Endothelial cell of umbilical vein (primary cell): ENCODE measurements around the gene KIZ. TPM values are rescaled to one million over a fixed set of nuclear protein-coding genes. Genes with fewer than 3 reads are reported as not detected.

ENCODE experiments used
- BruUV-seq: library from RNA; stranded (reverse); fragments of 400-500 nt; replicated peaks from 2 replicates; lab custom pipeline; 2021; lab: Mats Ljungman, UMichigan
- CTCF ChIA-PET: fragments of 300-600, 350-600 bp; sonication (Branson Sonifier 250); formaldehyde crosslinking; loops from one replicate; lab custom pipeline; 2021; ENCODE audit warnings: antibody characterized with exemption, inconsistent platforms; lab: Charles Lee
- POLR2A ChIA-PET: fragments of 300-600, 350-600 bp; sonication (Branson Sonifier 250); formaldehyde crosslinking; loops from one replicate; lab custom pipeline; 2021; ENCODE audit warnings: antibody characterized with exemption, inconsistent platforms; lab: Charles Lee
- DNase-seq: peaks from one replicate; pipeline ENCODE4 v3.0.0-alpha.2; 2011; ENCODE audit warnings: low read depth, low spot score
- FAIRE-seq: peaks from 2 replicates; lab custom pipeline; 2011; peaks lifted over from hg19 to GRCh38; lab: Jason Lieb, UNC
- H2AFZ ChIP-seq: 2 replicates; pipeline ENCODE4 v1.6.0; 2012; ENCODE audit warnings: low read depth, low read length, control low read depth, inconsistent platforms
- H3K27ac ChIP-seq: 2 replicates; pipeline ENCODE4 v1.5.1; 2011; ENCODE audit warnings: low read depth, mild to moderate bottlenecking, control low read depth, low read length, moderate library complexity; ENCODE audit not compliant: insufficient read depth
- H3K27me3 ChIP-seq, 2 experiments: 2 replicates each; pipeline versions ENCODE4 v1.6.0 to v1.6.1; 2011; ENCODE audit warnings: low read length in 2 of 2, mixed read lengths in 1 of 2; ENCODE audit not compliant: control insufficient read depth in 2 of 2, insufficient read depth in 2 of 2
- H3K36me3 ChIP-seq, 2 experiments: 2 replicates in 1 of 2; 3 replicates in 1 of 2; pipeline ENCODE4 v1.5.1; 2011; ENCODE audit warnings: low read length in 2 of 2, mild to moderate bottlenecking in 1 of 2, moderate library complexity in 1 of 2; ENCODE audit not compliant: control insufficient read depth in 2 of 2, insufficient read depth in 2 of 2; ENCODE audit errors: extremely low read depth in 1 of 2
- H3K4me1 ChIP-seq: 3 replicates; pipeline ENCODE4 v1.5.1; 2011; ENCODE audit warnings: mild to moderate bottlenecking, low read length; ENCODE audit not compliant: control insufficient read depth, insufficient read depth; ENCODE audit errors: extremely low read depth
- H3K4me2 ChIP-seq: 2 replicates; pipeline ENCODE4 v1.6.1; 2011; ENCODE audit warnings: low read length, control low read depth, mixed read lengths; ENCODE audit not compliant: insufficient read depth
- H3K4me3 ChIP-seq, 3 experiments: fragments of 200-600 bp in 1 of 3; sonication (generic), shearing (Covaris generic) in 1 of 3; replicated peaks in 1 of 3; 2 replicates each; pipeline ENCODE4 v1.5.1; 2011 to 2016; ENCODE audit warnings: control low read depth in 3 of 3, low read length in 3 of 3, mild to moderate bottlenecking in 2 of 3, inconsistent platforms in 1 of 3, low read depth in 1 of 3, moderate library complexity in 1 of 3; ENCODE audit not compliant: insufficient read depth in 1 of 3
- H3K79me2 ChIP-seq: 2 replicates; pipeline ENCODE4 v1.6.0; 2012; ENCODE audit warnings: low read length, inconsistent platforms; ENCODE audit not compliant: control insufficient read depth, insufficient read depth
- H3K9ac ChIP-seq: replicated peaks from 2 replicates; pipeline ENCODE3; 2011; ENCODE audit warnings: low read length, control low read depth; ENCODE audit not compliant: insufficient read depth; ENCODE audit errors: extremely low read depth
- H3K9me1 ChIP-seq: replicated peaks from 3 replicates; pipeline ENCODE4 v1.6.0; 2011; ENCODE audit warnings: mild to moderate bottlenecking, low read length; ENCODE audit not compliant: control insufficient read depth, insufficient read depth; ENCODE audit errors: extremely low read depth
- H3K9me3 ChIP-seq: replicated peaks from 2 replicates; pipeline ENCODE4 v1.5.1; 2012; ENCODE audit warnings: low read length, inconsistent platforms; ENCODE audit not compliant: control insufficient read depth, insufficient read depth
- H4K20me1 ChIP-seq: replicated peaks from 2 replicates; pipeline ENCODE3; 2011; ENCODE audit warnings: mild to moderate bottlenecking, low read length; ENCODE audit not compliant: control insufficient read depth, insufficient read depth; ENCODE audit errors: extremely low read depth
- EZH2 ChIP-seq: IDR thresholded peaks from 2 replicates; pipeline ENCODE4 v1.6.1; 2012; ENCODE audit warnings: borderline replicate concordance, low read depth, mild to moderate bottlenecking, moderate library complexity, low read length, inconsistent platforms; ENCODE audit not compliant: severe bottlenecking
- JUN ChIP-seq: IDR thresholded peaks from 2 replicates; pipeline ENCODE4 v1.6.1; 2011; ENCODE audit warnings: borderline replicate concordance, low read depth; ENCODE audit not compliant: insufficient read length, insufficient read depth
- MYC ChIP-seq: IDR thresholded peaks from one replicate; pipeline ENCODE4 v1.6.1; 2011; ENCODE audit warnings: mild to moderate bottlenecking, low read depth, low read length
- dilution Hi-C: fragments of 300-500 bp; cut with MboI; formaldehyde crosslinking; loops from one replicate; pipeline ENCODE4 v1.15.0; 2019; ENCODE audit warnings: low sequenced_read_pairs; ENCODE audit not compliant: extremely low pct_ligation_motif_present
- intact Hi-C: fragments of 100-400 bp; cut with micrococcal nuclease; formaldehyde crosslinking; loops from one replicate; pipeline ENCODE4 v1.10.0; 2022
- polyA plus RNA-seq, 4 experiments: library from polyadenylated mRNA; depleted of rRNA in 3 of 4; stranded (reverse) in 3 of 4; unstranded in 1 of 4; fragments of >200 nt; gene quantifications; 2 replicates each; pipeline versions ENCODE4 v1.2.1 to v1.2.3, GENCODE V29; 2011 to 2012; ENCODE audit warnings: missing spikeins in 1 of 4
- total RNA-seq: library from RNA; stranded (reverse); gene quantifications from 2 replicates; pipeline ENCODE4 v1.2.3, GENCODE V29; 2021

KIZ gene
- total and polyA plus RNA-seq, 2 donors (not counting 3 experiments of a cell fraction or from before 2014, with no cell fraction given) = 3.9 to 7.3 TPM

DNA sequence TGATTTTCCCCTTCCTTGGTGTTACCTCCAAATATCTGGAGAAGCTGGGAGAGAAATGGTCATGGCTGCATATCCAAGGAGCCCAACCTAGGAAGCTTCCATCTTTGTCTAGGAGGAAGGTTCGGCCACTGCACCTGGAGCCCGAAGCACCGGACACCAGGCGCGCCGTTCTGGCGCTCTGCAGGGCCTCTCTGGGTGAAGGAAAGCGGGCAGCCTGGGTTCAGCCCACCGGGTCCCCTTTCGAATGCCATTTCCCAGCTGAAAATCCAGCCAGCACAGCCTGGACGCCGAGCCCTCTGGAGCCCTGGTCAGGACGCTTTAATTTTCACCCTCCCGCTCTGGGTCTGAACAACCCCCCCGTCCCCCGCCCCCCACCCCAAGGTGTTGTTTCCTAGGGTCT is 21.0 kb upstream of the KIZ start:
- Histone ChIP-seq H3K9me3 (no peaks in the 10 kb centered on the region), H3K4me2 (no peak overlapping the region), H3K27me3 (peaks cover 81 to 94% of the 10 kb centered on the region in 2 experiments), H4K20me1 (no peaks in the 10 kb centered on the region), H2AFZ (no peak overlapping the region), H3K9me1 (no peaks in the 10 kb centered on the region), H3K4me1 (peaks cover 13% of the 10 kb centered on the region), H3K27ac (no peak overlapping the region), H3K9ac (no peak overlapping the region), H3K4me3 (no peak overlapping the region), H3K79me2 (no peaks in the 10 kb centered on the region), H3K36me3 (no peaks in the 10 kb centered on the region)
- intact Hi-C loops = loop anchor here (5.0 kb wide), 1 partner anchor 132 kb away; no protein-coding TSS in a partner anchor
- dilution Hi-C loops = no loop called here
- ChIA-PET POLR2A (no interaction called here), CTCF (no interaction called here)
- FAIRE-seq (no peak), DNase-seq (no peak)
- no TSS peak for BruUV-seq
- peak; percentile 5 for TF ChIP-seq EZH2
- no peak for TF ChIP-seq MYC

DNA sequence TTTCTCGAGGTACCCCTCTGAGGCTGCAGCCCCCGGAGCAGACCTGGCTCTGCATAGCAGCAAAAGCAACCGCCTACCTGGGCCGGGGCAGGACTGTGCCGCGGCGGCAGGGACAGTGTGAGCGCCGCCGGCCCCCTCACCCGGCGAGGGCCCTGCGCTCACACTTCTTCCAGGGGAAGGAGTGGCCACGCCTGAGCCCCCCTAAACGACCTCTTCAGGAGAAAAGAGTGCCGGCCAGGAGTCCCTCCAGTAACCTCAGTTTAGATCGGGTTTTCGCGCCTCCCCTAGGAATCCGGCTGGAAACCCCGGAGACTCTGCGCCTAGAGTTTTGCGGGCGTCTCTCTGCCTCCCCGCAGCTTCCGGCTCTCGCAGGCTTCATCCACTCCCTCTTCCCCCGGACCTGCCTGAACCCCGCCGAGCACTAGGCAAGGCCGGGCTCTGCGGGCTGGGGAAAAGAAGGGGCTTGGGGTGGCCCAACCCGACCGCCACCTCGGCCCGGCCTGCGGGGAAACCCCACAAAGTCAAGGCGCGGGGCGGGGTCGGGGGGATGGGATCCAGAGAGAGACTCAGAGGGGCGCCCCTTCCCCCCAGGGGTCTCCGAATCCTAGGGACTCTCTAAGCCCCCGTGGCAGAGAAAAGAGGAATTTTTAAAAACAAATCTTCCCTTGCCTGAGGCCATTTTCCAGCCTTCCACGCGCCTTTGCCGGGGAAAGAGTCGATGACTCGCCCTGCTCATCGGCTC is 20.3 kb upstream of the KIZ start:
- H3K36me3 ChIP-seq = no peaks in the 10 kb centered on the region
- peaks cover 75 to 87% of the 10 kb centered on the region in 2 experiments for H3K27me3 ChIP-seq
- POLR2A ChIA-PET = no interaction called here
- H3K4me1 ChIP-seq = peaks cover 10% of the 10 kb centered on the region
- no peak overlapping the region for H3K4me2 ChIP-seq
- BruUV-seq = no TSS peak
- no peaks in the 10 kb centered on the region for H4K20me1 ChIP-seq
- no peak for FAIRE-seq
- H3K27ac ChIP-seq = no peak overlapping the region
- H3K79me2 ChIP-seq = no peaks in the 10 kb centered on the region
- H3K9me3 ChIP-seq = no peaks in the 10 kb centered on the region
- intact Hi-C loops = no loop called here
- TF ChIP-seq EZH2 (peak; percentile 91), JUN (no peak)
- dilution Hi-C loops = no loop called here
- no peak overlapping the region for H3K9ac ChIP-seq
- H2AFZ ChIP-seq = no peak overlapping the region
- H3K9me1 ChIP-seq = no peaks in the 10 kb centered on the region
- CTCF ChIA-PET = no interaction called here
- no peak overlapping the region for H3K4me3 ChIP-seq
- DNase-seq = no peak
